ENCODE measurements around the gene TOR3A. TPM values are rescaled to one million over a fixed set of nuclear protein-coding genes. Genes with fewer than 3 reads are reported as not detected.
"Not testable (repeated sequence)": the region's sequence is repeated elsewhere in the genome, so short reads cannot be mapped to it uniquely, and the experiment has no call there.

TOR3A gene
- polyA plus RNA-seq, 1 donor: 19.6 TPM

GRCh38 chr1:179129702-179130473 lies 48.0 kb downstream of the TOR3A start:
- no peak overlapping the region for H3K27ac ChIP-seq (ENCODE audit: low read length)
- H3K27me3 ChIP-seq (ENCODE audit: control insufficient read depth, insufficient read depth, low read length): no peaks in the 10 kb centered on the region
- H3K9me3 ChIP-seq (ENCODE audit: control insufficient read depth, low read depth, low read length): peaks cover 5% of the 10 kb centered on the region
- no peaks in the 10 kb centered on the region for H3K4me1 ChIP-seq (ENCODE audit: control insufficient read depth, insufficient read depth, low read length)
- WGBS (ENCODE audit: insufficient coverage, low lambda C conversion rate): no CpG with 5 or more reads among the region's 10 CpGs
- DNase-seq: peak in 1 of 2 donors; percentile 52
- H3K4me3 ChIP-seq (ENCODE audit: low read length): no peak overlapping the region
- H3K36me3 ChIP-seq (ENCODE audit: control insufficient read depth, insufficient read depth, low read length): peaks cover 17% of the 10 kb centered on the region

- peaks cover 13% of the 10 kb centered on the region for H3K9me3 ChIP-seq (ENCODE audit: control insufficient read depth, low read depth, low read length)
- H3K27ac ChIP-seq (ENCODE audit: low read length); H3K4me1 ChIP-seq (ENCODE audit: control insufficient read depth, insufficient read depth, low read length); H3K36me3 ChIP-seq (ENCODE audit: control insufficient read depth, insufficient read depth, low read length); DNase-seq; H3K27me3 ChIP-seq (ENCODE audit: control insufficient read depth, insufficient read depth, low read length); H3K4me3 ChIP-seq (ENCODE audit: low read length): not testable (repeated sequence)
- WGBS (ENCODE audit: insufficient coverage, low lambda C conversion rate): no CpG with 5 or more reads among the region's 27 CpGs
Measured at GRCh38 chr1:179135168-179135567, 53.3 kb downstream of the TOR3A start.

- DNase-seq; H3K27me3 ChIP-seq (ENCODE audit: control insufficient read depth, insufficient read depth, low read length); H3K4me3 ChIP-seq (ENCODE audit: low read length); H3K36me3 ChIP-seq (ENCODE audit: control insufficient read depth, insufficient read depth, low read length); H3K27ac ChIP-seq (ENCODE audit: low read length); H3K4me1 ChIP-seq (ENCODE audit: control insufficient read depth, insufficient read depth, low read length): not testable (repeated sequence)
- WGBS (ENCODE audit: insufficient coverage, low lambda C conversion rate): no CpG with 5 or more reads among the region's 28 CpGs
- peaks cover 13% of the 10 kb centered on the region for H3K9me3 ChIP-seq (ENCODE audit: control insufficient read depth, low read depth, low read length)
Measured at GRCh38 chr1:179135707-179136106, 53.8 kb downstream of the TOR3A start.

GRCh38 chr1:179137617-179138255 lies 55.9 kb downstream of the TOR3A start:
- H3K9me3 ChIP-seq (ENCODE audit: control insufficient read depth, low read depth, low read length): peaks cover 13% of the 10 kb centered on the region
- no CpG with 5 or more reads among the region's 5 CpGs for WGBS (ENCODE audit: insufficient coverage, low lambda C conversion rate)
- no peaks in the 10 kb centered on the region for H3K27me3 ChIP-seq (ENCODE audit: control insufficient read depth, insufficient read depth, low read length)
- no peak overlapping the region for H3K4me3 ChIP-seq (ENCODE audit: low read length)
- H3K36me3 ChIP-seq (ENCODE audit: control insufficient read depth, insufficient read depth, low read length): no peaks in the 10 kb centered on the region
- DNase-seq: no peak
- H3K27ac ChIP-seq (ENCODE audit: low read length): no peak overlapping the region
- H3K4me1 ChIP-seq (ENCODE audit: control insufficient read depth, insufficient read depth, low read length): no peaks in the 10 kb centered on the region

DNA sequence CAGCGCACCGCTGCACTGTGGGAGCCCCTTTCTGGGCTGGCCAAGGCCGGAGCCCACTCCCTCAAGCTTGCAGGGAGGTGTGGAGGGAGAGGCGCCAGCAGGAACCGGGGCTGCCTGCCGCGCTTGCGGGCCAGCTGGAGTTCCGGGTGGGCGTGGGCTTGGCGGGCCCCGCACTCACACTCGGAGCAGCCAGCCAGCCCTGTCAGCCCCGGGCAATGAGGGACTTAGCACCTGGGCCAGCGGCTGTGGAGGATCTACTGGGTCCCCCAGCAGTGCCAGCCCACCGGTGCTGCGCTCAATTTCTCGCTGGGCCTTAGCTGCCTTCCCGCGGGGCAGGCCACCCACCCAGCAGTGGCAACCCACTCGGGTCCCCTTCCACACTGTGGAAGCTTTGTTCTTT lies 56.9 kb downstream of the TOR3A start:
- H3K9me3 ChIP-seq (ENCODE audit: control insufficient read depth, low read depth, low read length): peaks cover 13% of the 10 kb centered on the region
- H3K36me3 ChIP-seq (ENCODE audit: control insufficient read depth, insufficient read depth, low read length); H3K4me3 ChIP-seq (ENCODE audit: low read length); DNase-seq; H3K27me3 ChIP-seq (ENCODE audit: control insufficient read depth, insufficient read depth, low read length); H3K4me1 ChIP-seq (ENCODE audit: control insufficient read depth, insufficient read depth, low read length); H3K27ac ChIP-seq (ENCODE audit: low read length): not testable (repeated sequence)
- WGBS (ENCODE audit: insufficient coverage, low lambda C conversion rate): no CpG with 5 or more reads among the region's 21 CpGs

GRCh38 chr1:179141592-179142251 lies 59.9 kb downstream of the TOR3A start:
- H3K27me3 ChIP-seq (ENCODE audit: control insufficient read depth, insufficient read depth, low read length): no peaks in the 10 kb centered on the region
- H3K4me3 ChIP-seq (ENCODE audit: low read length): no peak overlapping the region
- WGBS (ENCODE audit: insufficient coverage, low lambda C conversion rate): 93% methylated on average over 4 of the region's 4 CpGs
- H3K27ac ChIP-seq (ENCODE audit: low read length): no peak overlapping the region
- no peaks in the 10 kb centered on the region for H3K9me3 ChIP-seq (ENCODE audit: control insufficient read depth, low read depth, low read length)
- H3K36me3 ChIP-seq (ENCODE audit: control insufficient read depth, insufficient read depth, low read length): no peaks in the 10 kb centered on the region
- no peaks in the 10 kb centered on the region for H3K4me1 ChIP-seq (ENCODE audit: control insufficient read depth, insufficient read depth, low read length)
- no peak for DNase-seq

- Histone ChIP-seq H3K9me3 (ENCODE audit: control insufficient read depth, low read depth, low read length) (no peaks in the 10 kb centered on the region), H3K4me1 (ENCODE audit: control insufficient read depth, insufficient read depth, low read length) (no peaks in the 10 kb centered on the region), H3K36me3 (ENCODE audit: control insufficient read depth, insufficient read depth, low read length) (no peaks in the 10 kb centered on the region), H3K4me3 (ENCODE audit: low read length) (no peak overlapping the region), H3K27ac (ENCODE audit: low read length) (peak overlapping the region; percentile 32), H3K27me3 (ENCODE audit: control insufficient read depth, insufficient read depth, low read length) (no peaks in the 10 kb centered on the region)
- peak in 1 of 2 donors; percentile 29 for DNase-seq
- 100% methylated on average over 1 of the region's 2 CpGs for WGBS (ENCODE audit: insufficient coverage, low lambda C conversion rate)
Measured at GRCh38 chr1:179142889-179143299, 61.0 kb downstream of the TOR3A start.

GRCh38 chr1:179143322-179143721 lies 61.5 kb downstream of the TOR3A start:
- Histone ChIP-seq H3K9me3 (ENCODE audit: control insufficient read depth, low read depth, low read length) (no peaks in the 10 kb centered on the region), H3K27me3 (ENCODE audit: control insufficient read depth, insufficient read depth, low read length) (no peaks in the 10 kb centered on the region), H3K4me3 (ENCODE audit: low read length) (no peak overlapping the region), H3K27ac (ENCODE audit: low read length) (peak overlapping the region; percentile 32), H3K4me1 (ENCODE audit: control insufficient read depth, insufficient read depth, low read length) (no peaks in the 10 kb centered on the region), H3K36me3 (ENCODE audit: control insufficient read depth, insufficient read depth, low read length) (no peaks in the 10 kb centered on the region)
- WGBS (ENCODE audit: insufficient coverage, low lambda C conversion rate): 100% methylated on average over 1 of the region's 3 CpGs
- no peak for DNase-seq

GRCh38 chr1:179144626-179145025 lies 62.8 kb downstream of the TOR3A start:
- Histone ChIP-seq H3K4me1 (ENCODE audit: control insufficient read depth, insufficient read depth, low read length) (no peaks in the 10 kb centered on the region), H3K9me3 (ENCODE audit: control insufficient read depth, low read depth, low read length) (peaks cover 3% of the 10 kb centered on the region), H3K4me3 (ENCODE audit: low read length) (no peak overlapping the region), H3K27me3 (ENCODE audit: control insufficient read depth, insufficient read depth, low read length) (no peaks in the 10 kb centered on the region), H3K27ac (ENCODE audit: low read length) (no peak overlapping the region), H3K36me3 (ENCODE audit: control insufficient read depth, insufficient read depth, low read length) (no peaks in the 10 kb centered on the region)
- no peak for DNase-seq
- 86% methylated on average over 1 of the region's 1 CpG for WGBS (ENCODE audit: insufficient coverage, low lambda C conversion rate)

- Histone ChIP-seq H3K36me3 (ENCODE audit: control insufficient read depth, insufficient read depth, low read length) (no peaks in the 10 kb centered on the region), H3K9me3 (ENCODE audit: control insufficient read depth, low read depth, low read length) (peaks cover 6% of the 10 kb centered on the region)
- 100% methylated on average over 2 of the region's 3 CpGs for WGBS (ENCODE audit: insufficient coverage, low lambda C conversion rate)
Measured at GRCh38 chr1:179145521-179145920, 63.7 kb downstream of the TOR3A start.

More at GRCh38 chr1:179145521-179145920, 63.7 kb downstream of the TOR3A start:
- no peak overlapping the region for H3K4me3 ChIP-seq (ENCODE audit: low read length)
- H3K27ac ChIP-seq (ENCODE audit: low read length): no peak overlapping the region
- H3K27me3 ChIP-seq (ENCODE audit: control insufficient read depth, insufficient read depth, low read length): no peaks in the 10 kb centered on the region
- no peaks in the 10 kb centered on the region for H3K4me1 ChIP-seq (ENCODE audit: control insufficient read depth, insufficient read depth, low read length)
- DNase-seq: no peak

All from large intestine (tissue), 3 donors.